Glomerular visceral epithelial cell (primary cell): ENCODE data around the gene MAGI2.
A peak's percentile ranks its signal among the peaks of the same experiment; 100 is the strongest.

ENCODE experiments used
- DNase-seq: peaks from one replicate; pipeline ENCODE4 v3.0.0-alpha.2; 2016; ENCODE audit errors: extremely low spot score

Gene MAGI2

DNA sequence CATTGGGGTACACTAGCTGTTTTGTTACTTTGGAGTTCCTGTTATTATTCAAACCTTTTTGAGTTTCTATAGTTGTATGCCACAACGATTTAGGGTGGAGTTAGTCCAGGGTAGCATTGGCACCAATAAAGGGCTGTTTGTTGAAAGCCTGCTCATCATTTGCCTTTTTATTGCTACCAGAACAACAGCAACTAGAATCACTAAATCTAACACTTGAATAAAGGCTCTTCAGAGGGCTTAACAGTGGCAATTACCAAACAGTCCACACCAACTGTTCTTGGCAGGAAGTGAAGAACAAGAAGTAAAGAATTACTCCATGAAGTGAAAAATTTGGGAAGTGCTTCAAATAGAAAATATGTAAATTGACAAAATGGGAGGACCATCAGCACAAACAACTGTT is 1033.5 kb downstream of the MAGI2 start:
- DNase-seq, result no peak

- DNase-seq, result no peak
Measured at GRCh38 chr7:78417180-78417853, 1036.2 kb downstream of the MAGI2 start.

- no peak for DNase-seq
Measured at GRCh38 chr7:78413568-78413967, 1039.9 kb downstream of the MAGI2 start.

DNA sequence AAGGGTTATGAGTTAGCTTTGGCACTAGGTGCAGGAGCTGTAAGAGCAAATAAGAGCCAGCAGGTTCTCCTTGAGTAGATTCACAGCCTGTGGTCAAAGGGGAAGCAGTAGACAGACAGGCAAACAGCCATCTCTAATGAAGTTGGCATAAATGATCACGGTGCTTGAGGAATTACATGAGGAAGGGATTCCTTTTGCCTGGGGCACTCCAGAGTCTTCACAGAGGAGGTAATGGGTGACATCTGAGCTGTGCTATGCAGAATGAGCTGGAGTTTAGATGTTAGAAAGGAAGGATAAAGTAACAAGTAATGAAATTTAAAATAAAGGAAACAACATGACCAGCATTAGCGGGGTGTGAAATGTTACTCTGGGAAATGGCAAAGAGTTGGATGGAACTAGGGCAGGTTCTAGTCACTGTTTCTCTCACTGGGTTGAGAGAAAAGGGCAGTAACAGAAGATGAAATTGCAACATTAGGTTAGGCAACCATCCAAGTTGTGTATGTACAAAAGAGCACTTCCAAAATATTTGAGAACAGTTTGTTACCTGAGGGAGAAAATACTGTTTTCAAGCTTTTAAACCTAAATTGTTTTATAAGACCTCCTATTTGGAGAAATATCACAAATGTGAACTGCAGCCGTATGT is 1041.1 kb downstream of the MAGI2 start:
- DNase-seq, result no peak

DNA sequence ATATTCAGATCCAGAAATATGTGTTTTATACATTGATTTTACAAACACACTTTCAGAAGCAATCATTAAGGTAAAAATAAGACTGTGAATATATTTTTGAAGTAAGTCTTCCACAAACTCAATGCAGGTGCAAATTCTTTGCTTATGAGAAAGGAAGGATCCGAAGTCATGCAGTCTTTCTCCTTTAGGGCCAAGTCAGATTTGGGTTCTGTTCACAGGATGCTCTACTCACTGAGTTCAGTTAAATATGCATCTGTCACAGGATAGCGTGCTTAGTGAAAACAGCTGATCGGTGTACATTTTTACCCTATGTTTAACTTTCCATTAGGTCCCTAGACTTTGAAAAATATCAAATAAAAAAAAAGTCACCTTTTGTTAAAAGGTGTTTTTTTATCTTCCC is 1046.4 kb downstream of the MAGI2 start:
- no peak for DNase-seq

DNA sequence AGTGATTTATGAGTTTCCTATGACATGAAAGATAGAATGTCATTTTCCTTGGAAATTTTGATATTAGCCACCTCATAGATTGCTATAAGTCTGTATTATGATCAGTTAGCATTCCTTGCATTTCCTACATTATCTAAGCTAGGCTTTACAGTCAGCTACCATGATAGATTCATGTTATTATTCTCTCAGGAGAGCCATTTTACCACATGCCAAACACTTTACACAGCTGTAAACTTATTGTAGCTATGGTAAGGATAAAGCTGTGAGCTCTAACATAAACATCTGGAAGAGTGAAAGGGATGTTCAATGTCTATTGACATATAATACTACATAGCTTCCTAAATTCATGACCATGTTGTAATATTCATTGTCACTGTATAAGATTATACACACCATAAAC is 1046.9 kb downstream of the MAGI2 start:
- DNase-seq, result no peak

DNA sequence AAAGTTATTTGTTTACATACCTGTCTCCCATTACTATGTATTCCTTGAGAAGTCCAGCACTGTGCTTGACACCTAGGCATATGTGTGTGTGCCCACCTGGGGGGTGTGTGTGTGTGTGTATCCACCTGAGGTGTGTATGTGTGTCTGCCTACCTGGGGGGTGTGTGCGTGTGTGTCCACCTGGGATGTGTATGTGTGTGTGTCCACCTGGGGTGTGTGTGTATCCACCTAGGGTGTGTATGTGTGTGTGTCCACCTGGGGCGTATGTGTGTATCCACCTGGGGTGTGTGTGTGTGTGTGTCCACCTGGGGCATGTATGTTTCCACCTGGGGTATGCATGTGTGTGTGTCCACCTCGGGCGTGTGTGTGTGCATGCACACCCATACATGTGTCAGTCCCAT is 1051.4 kb downstream of the MAGI2 start:
- no peak for DNase-seq

DNA sequence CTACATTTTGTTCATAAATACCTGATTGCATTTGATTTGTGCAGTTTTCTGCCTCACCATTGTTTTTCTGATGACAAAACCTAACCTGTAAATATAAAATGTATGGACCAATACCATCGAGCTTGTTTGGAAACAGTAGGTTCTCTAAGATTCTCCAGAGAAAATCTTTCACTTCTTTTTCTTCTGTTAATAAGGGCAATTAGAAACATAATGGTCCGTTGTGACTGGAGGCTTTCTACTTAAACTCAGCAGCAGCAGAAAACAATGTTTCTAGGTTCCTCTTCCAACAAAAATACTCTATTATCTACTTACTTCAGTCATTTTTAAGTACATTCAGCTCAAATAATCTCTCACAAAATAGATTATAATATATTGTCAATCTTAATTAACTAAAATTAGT is 1053.4 kb downstream of the MAGI2 start:
- DNase-seq, result no peak

- peak; percentile 0 for DNase-seq
Measured at GRCh38 chr7:78399033-78399769, 1054.3 kb downstream of the MAGI2 start.

DNA sequence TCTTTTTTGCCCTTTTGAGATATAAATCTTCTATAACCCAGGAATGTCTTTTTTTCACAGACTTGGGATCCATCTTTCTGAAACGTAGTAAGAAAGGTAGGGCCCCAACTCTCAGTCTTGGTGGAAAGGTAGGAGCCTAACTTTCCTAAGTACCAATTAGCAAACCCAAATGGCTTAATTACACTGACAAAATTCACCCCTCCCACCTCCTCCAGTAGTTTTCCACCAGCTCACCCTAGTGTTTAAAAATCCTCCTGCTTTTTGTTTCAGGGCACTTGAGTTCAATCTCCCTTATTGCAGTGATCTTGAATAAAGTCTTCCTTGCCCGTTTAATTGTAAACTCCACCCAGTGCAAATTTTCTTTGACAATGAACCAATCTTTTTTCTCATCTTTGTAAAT is 1054.9 kb downstream of the MAGI2 start:
- DNase-seq, result no peak

GRCh38 chr7:78398081-78398480 is 1055.4 kb downstream of the MAGI2 start:
- no peak for DNase-seq

- no peak for DNase-seq
Measured at GRCh38 chr7:78396210-78396609, 1057.3 kb downstream of the MAGI2 start.

DNA sequence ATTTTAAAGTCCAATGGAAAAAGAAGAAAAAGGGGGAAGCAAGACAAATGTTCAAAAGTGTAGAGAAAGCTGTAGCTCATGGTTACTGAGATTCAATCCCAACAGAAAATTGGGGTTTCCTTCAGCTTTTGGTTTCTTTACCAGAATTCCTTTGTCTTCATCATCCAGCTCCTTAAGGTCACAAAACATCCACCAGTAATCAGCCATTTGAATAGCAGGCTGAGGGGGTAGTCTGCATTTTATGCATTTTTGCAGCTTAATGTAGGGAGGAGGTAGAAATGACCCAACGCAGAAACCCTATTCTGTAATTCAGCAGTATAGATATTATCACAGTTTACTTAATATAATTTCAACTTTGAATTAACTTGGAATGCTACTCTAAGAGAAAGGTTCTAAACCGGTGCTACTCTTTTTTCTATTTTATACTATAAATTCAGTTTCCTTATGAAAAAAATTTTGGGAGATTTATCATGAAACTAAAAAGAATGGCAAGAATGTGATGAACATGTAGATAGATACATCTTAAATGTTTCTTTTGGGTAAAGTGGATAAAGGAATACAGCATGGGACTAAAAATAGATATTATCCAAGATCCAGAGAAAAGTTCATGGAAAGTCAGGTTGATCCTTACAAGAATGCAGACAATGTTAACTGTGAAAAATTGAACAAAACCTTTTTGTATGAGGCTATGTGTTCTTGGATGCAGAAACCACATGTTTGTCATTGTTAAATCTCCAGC is 1058.0 kb downstream of the MAGI2 start:
- no peak for DNase-seq

DNA sequence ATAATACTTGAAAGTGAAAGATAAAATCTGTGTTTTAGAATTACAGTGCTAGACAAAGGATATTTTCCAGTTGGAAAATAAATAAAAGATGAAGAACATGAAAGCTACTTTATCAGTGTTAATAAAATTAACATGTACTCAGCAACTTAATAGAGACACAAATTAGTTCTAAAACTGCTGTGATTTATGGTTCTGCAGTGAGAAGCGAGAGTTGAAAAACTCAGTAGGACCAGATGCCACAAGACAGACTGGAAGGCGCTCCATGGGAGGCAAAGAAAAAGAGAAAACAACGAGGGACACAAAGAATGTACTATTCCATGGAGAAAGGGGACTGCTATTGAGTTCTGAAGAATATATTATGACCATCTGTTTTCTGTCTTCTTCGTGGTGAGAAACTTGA is 1064.4 kb downstream of the MAGI2 start:
- DNase-seq, result no peak

DNA sequence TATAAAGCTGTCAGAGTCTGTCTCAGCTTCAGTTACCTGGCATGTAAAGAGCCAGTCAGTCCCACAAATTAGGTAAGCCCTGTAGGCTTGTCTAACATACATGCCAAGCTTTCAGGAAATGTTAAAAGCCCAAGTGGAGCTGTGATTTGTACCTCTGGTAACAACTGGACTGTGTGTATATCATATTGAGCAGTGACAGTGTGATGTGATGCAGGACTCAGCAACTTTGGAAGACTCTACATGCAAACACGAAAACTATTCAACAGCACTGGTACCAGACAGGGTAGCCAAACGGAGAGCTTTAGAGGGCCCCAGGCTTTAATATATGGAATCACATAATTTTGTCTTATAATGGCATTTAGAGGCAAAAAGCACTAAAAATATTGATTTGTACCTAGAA is 1066.9 kb downstream of the MAGI2 start:
- no peak for DNase-seq

DNA sequence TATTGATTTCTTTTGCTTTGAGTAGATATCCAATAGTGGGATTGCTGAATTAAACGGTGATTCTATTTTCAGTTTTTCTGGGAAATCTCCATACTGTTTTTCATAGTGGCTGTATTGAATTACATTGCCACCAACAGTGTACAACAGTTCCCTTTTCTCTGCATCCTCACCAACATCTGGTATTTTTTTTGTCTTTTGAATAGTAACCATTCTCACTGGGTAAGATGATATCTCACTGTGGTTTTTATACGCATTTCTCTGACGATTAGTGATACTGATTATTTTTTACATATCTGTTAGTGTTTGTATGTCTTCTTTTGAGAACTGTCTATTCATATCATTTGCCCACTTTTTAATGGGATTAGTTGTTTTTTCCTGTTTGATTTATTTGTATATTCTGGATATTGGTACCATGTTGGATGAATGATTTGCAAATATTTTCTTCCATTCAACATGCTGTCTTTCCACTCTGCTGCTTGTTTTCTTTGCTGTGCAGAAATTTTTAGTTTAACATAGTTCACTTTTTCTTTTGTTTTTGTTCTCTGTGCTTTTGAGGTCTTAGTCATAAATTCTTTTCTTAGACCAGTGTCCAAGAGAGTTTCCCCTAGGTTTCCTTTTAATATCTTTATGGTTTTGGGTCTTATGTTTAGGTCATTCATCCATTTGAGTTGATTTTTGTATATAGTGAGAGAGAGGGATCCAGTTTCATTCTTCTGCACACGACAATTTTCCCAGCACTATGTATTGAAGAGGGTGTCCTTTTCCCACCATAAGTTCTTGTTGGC is 1070.2 kb downstream of the MAGI2 start:
- no peak for DNase-seq

DNA sequence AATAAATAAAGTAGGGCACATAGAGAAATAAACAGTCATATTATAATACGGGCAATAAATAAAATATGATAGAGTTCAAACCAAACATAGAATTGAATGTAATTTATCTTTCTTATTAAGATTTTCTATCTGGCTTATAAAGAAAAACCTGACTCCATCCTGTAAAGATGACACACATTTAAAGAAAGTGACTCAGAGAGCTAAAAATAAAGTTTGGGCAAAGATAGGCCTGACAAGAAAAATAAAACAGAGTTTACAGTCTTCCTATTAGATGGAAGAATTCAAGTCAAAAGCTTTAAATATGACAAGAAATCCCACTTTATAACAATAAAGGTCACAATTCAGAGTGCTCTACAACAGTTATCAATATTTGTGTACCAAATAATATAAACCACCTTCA is 1074.3 kb downstream of the MAGI2 start:
- DNase-seq, result no peak

DNA sequence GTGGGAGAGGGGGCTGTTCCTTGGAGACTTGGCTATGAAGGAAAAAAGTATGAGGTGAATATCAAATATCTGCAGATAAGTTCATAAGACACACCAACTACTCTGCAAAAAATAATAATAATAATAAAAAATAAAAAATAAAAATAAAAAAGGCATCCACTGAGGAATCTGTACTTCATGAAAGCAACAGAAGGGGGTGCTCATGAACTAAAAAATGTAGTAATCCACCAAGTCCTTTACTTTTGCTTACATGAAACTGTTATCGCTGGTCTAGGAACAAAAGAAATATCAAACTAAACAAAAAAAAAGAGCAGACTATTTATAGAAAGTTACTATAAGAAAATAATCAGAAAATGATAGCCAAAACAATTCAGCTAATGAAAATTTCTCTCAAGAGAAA is 1075.9 kb downstream of the MAGI2 start:
- no peak for DNase-seq

DNA sequence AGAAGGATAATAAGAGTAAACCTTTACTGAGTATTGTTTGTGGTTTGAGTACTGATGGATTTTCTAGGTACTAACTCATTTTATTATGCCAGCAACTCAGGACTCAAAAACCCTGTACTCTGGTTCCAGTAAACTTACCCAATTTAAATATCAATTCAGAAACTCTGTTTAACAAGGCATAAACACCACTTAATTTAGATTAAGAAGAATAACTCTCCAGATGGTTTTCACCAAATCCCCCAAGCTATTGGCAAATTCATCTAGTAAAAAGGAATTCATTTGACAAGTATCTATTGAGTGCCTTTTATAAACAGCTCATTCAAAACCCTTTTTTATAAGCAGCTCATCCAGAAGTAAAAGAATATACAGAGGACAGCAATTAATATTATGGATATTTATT is 1082.5 kb downstream of the MAGI2 start:
- no peak for DNase-seq

- no peak for DNase-seq
Measured at GRCh38 chr7:78368771-78369170, 1084.7 kb downstream of the MAGI2 start.

GRCh38 chr7:78367280-78367773 is 1086.1 kb downstream of the MAGI2 start:
- DNase-seq, result no peak
